DOHH2 (cell line): ENCODE measurements around the gene PON2.

ENCODE experiments used
- H3F3A ChIP-seq: fragments of 200-600 bp; sonication (generic), shearing (Covaris generic); 2 replicates; pipeline ENCODE4 v1.6.0; 2016; ENCODE audit warnings: antibody characterized with exemption, mild to moderate bottlenecking; ENCODE audit not compliant: control insufficient read depth, insufficient read depth
- H3K27ac ChIP-seq: fragments of 200-600 bp; sonication (generic); 2 replicates; pipeline ENCODE4 v1.5.1; 2014; ENCODE audit warnings: low read depth, mild to moderate bottlenecking, low read length, moderate library complexity
- H3K27me3 ChIP-seq: fragments of 200-600 bp; sonication (generic); 2 replicates; pipeline ENCODE4 v1.6.1; 2014; ENCODE audit warnings: mild to moderate bottlenecking, low read length, mixed read lengths; ENCODE audit not compliant: control insufficient read depth
- H3K36me3 ChIP-seq: fragments of 200-600 bp; sonication (generic); 2 replicates; pipeline ENCODE4 v1.6.1; 2014; ENCODE audit warnings: mild to moderate bottlenecking, low read length, moderate library complexity, mixed read lengths; ENCODE audit not compliant: control insufficient read depth
- H3K4me1 ChIP-seq: fragments of 200-600 bp; sonication (generic); 2 replicates; pipeline ENCODE4 v1.6.1; 2014; ENCODE audit warnings: mild to moderate bottlenecking, low read length, mixed read lengths; ENCODE audit not compliant: control insufficient read depth
- H3K4me2 ChIP-seq: fragments of 200-600 bp; sonication (generic); 2 replicates; pipeline ENCODE4 v1.6.0; 2014; ENCODE audit warnings: mild to moderate bottlenecking, low read length, moderate library complexity
- H3K4me3 ChIP-seq: fragments of 200-600 bp; sonication (generic); 2 replicates; pipeline ENCODE4 v1.5.1; 2014; ENCODE audit warnings: mild to moderate bottlenecking, low read length, mixed read lengths
- H3K79me2 ChIP-seq: fragments of 200-600 bp; sonication (generic); 2 replicates; pipeline ENCODE4 v1.6.1; 2014; ENCODE audit warnings: mild to moderate bottlenecking, low read length, mixed read lengths; ENCODE audit not compliant: control insufficient read depth
- H3K9me2 ChIP-seq: fragments of 200-600 bp; sonication (generic); replicated peaks from 2 replicates; pipeline ENCODE4 v1.6.1; 2014; ENCODE audit warnings: mild to moderate bottlenecking, low read length, mixed read lengths; ENCODE audit not compliant: control insufficient read depth
- H3K9me3 ChIP-seq: fragments of 200-600 bp; sonication (generic); 2 replicates; pipeline ENCODE4 v1.6.1; 2014; ENCODE audit warnings: antibody characterized with exemption, low read length, mixed read lengths; ENCODE audit not compliant: control insufficient read depth, insufficient read depth
- H4K20me1 ChIP-seq: fragments of 200-600 bp; sonication (generic); 2 replicates; pipeline ENCODE4 v1.6.0; 2014; ENCODE audit warnings: low read depth, mild to moderate bottlenecking, antibody characterized with exemption, low read length, moderate library complexity; ENCODE audit not compliant: control insufficient read depth, insufficient read depth
- EZH2phosphoT487 ChIP-seq: fragments of 200-600 bp; sonication (generic); IDR thresholded peaks from 2 replicates; pipeline ENCODE4 v1.6.1; 2017; ENCODE audit warnings: borderline replicate concordance, mild to moderate bottlenecking, antibody characterized with exemption, low read length, moderate library complexity, mixed read lengths
- TF ChIP-seq, protein P1 (sequence below): fragments of 200-600 bp; sonication (generic); IDR thresholded peaks from one replicate; pipeline ENCODE4 v1.5.1; 2014; ENCODE audit warnings: antibody characterized with exemption, mild to moderate bottlenecking, low read depth, low read length; ENCODE audit not compliant: poor library complexity, severe bottlenecking

PON2 gene

DNA sequence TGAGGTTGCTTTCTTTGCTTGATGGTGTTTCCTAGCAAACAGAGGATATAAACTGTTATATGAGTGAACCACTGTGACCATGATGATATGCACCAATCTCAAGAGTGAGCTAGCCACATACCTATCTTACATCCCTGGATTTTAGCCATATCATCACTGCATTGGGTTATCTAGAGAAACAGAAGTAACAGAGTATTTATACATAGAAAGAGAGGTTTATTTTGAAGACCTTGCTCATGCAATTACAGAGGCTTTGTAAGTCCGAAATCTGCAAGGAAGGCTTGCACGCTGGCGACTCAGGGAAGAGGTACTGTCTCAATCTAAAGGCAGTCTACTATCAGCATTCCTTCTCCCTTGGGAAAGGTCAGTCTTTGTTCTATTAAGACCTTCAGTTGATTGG lies 11.8 kb upstream of the PON2 start:
- no peaks in the 10 kb centered on the region for H3K9me3 ChIP-seq
- H3K4me3 ChIP-seq = no peak overlapping the region
- H4K20me1 ChIP-seq = no peaks in the 10 kb centered on the region
- H3K36me3 ChIP-seq = no peaks in the 10 kb centered on the region
- no peaks in the 10 kb centered on the region for H3K9me2 ChIP-seq
- no peak overlapping the region for H3K4me2 ChIP-seq
- no peak overlapping the region for H3K27ac ChIP-seq
- H3F3A ChIP-seq = no peaks in the 10 kb centered on the region
- no peaks in the 10 kb centered on the region for H3K4me1 ChIP-seq
- TF ChIP-seq EZH2phosphoT487 = no peak
- TF ChIP-seq, protein P1, sequence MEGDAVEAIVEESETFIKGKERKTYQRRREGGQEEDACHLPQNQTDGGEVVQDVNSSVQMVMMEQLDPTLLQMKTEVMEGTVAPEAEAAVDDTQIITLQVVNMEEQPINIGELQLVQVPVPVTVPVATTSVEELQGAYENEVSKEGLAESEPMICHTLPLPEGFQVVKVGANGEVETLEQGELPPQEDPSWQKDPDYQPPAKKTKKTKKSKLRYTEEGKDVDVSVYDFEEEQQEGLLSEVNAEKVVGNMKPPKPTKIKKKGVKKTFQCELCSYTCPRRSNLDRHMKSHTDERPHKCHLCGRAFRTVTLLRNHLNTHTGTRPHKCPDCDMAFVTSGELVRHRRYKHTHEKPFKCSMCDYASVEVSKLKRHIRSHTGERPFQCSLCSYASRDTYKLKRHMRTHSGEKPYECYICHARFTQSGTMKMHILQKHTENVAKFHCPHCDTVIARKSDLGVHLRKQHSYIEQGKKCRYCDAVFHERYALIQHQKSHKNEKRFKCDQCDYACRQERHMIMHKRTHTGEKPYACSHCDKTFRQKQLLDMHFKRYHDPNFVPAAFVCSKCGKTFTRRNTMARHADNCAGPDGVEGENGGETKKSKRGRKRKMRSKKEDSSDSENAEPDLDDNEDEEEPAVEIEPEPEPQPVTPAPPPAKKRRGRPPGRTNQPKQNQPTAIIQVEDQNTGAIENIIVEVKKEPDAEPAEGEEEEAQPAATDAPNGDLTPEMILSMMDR = no peak
- no peaks in the 10 kb centered on the region for H3K79me2 ChIP-seq
- no peaks in the 10 kb centered on the region for H3K27me3 ChIP-seq

DNA sequence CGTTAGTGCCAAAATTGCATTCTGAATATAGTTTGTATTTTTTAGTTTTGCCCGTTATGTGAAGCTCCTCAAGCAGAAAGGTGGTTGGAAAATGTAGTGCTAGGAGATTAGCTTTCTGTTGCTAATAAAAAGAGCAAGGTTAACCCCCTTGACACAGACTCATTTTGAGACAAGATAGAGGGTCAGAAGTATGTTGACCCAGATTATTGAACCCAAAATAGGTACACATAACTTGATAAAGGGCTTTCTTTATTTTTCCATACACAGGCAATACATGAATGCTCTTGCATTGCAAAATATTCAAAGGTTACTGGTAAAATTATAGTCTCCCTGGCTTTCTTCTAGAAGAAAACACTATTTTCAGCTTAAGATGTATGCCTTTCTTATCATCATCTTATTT lies 10.0 kb upstream of the PON2 start:
- Histone ChIP-seq H3K79me2 (no peaks in the 10 kb centered on the region), H3F3A (no peaks in the 10 kb centered on the region), H3K27ac (no peak overlapping the region), H3K27me3 (no peaks in the 10 kb centered on the region), H3K9me3 (no peaks in the 10 kb centered on the region), H4K20me1 (no peaks in the 10 kb centered on the region), H3K4me3 (no peak overlapping the region), H3K9me2 (no peaks in the 10 kb centered on the region), H3K4me1 (no peaks in the 10 kb centered on the region), H3K4me2 (no peak overlapping the region), H3K36me3 (no peaks in the 10 kb centered on the region)
- TF ChIP-seq, protein P1 = no peak
- TF ChIP-seq EZH2phosphoT487 = no peak

DNA sequence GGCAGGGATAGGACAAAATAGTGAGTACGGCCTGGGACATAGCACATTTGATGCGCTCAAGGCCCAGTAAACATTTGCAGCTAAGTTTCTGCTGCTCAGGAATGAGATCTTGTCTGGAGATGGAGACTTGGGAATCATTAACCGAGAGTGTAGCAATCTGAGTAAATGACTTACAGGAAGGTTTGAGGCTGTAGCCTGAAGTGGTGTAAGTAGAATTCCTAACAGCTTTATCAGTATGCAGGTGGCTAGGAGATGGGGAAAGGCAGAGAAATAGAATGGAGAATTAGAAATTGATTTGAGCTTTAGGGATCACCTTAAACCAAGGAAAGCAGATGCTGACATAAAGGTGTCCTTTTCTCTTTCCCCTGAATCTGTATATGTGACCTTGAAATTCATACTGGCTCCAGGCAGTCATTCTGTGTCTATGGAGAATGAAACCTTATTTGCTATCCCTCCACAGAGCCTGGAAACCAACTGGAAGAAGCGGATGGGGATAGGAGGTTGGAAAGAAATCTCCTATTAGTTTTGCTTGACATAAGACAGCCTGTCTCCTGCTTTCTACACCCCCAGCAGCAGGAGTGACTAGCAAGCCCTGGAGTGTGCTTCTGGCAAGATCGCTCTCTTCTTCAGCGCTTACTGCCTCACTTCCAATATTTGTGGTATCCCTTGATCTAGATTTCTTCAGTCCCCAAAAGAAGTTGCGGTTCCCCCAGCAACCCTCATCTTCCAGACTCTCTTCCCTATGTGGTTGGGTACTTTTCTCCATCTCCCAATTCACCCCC lies 6.4 kb upstream of the PON2 start:
- no peak overlapping the region for H3K4me2 ChIP-seq
- no peaks in the 10 kb centered on the region for H3F3A ChIP-seq
- no peaks in the 10 kb centered on the region for H3K4me1 ChIP-seq
- no peaks in the 10 kb centered on the region for H3K9me2 ChIP-seq
- no peak overlapping the region for H3K27ac ChIP-seq
- no peak overlapping the region for H3K4me3 ChIP-seq
- H3K27me3 ChIP-seq = no peaks in the 10 kb centered on the region
- no peaks in the 10 kb centered on the region for H3K9me3 ChIP-seq
- H4K20me1 ChIP-seq = no peaks in the 10 kb centered on the region
- no peak for TF ChIP-seq EZH2phosphoT487
- TF ChIP-seq, protein P1 = no peak
- H3K36me3 ChIP-seq = no peaks in the 10 kb centered on the region
- H3K79me2 ChIP-seq = no peaks in the 10 kb centered on the region
